Endothelial cell of umbilical vein (primary cell): ENCODE measurements around the gene RELL1.

Source experiments
- MAX ChIP-seq: IDR thresholded peaks from 2 replicates; pipeline ENCODE4 v1.6.1; 2011; ENCODE audit not compliant: insufficient read depth, insufficient read length
- TF ChIP-seq, protein P1 (sequence below), 2 donors: IDR thresholded peaks; 1 replicate in 1 of 2; 2 replicates in 1 of 2; pipeline ENCODE4 v1.5.1; 2011; ENCODE audit warnings: low read length in 2 of 2, mild to moderate bottlenecking in 2 of 2, moderate library complexity in 2 of 2, control low read depth in 1 of 2, inconsistent platforms in 1 of 2, low read depth in 1 of 2; ENCODE audit not compliant: insufficient read depth in 1 of 2; ENCODE audit errors: extremely low read depth in 1 of 2

GRCh38 chr4:37573566-37573965, 112.6 kb downstream of the RELL1 start:
- TF ChIP-seq, protein P1, sequence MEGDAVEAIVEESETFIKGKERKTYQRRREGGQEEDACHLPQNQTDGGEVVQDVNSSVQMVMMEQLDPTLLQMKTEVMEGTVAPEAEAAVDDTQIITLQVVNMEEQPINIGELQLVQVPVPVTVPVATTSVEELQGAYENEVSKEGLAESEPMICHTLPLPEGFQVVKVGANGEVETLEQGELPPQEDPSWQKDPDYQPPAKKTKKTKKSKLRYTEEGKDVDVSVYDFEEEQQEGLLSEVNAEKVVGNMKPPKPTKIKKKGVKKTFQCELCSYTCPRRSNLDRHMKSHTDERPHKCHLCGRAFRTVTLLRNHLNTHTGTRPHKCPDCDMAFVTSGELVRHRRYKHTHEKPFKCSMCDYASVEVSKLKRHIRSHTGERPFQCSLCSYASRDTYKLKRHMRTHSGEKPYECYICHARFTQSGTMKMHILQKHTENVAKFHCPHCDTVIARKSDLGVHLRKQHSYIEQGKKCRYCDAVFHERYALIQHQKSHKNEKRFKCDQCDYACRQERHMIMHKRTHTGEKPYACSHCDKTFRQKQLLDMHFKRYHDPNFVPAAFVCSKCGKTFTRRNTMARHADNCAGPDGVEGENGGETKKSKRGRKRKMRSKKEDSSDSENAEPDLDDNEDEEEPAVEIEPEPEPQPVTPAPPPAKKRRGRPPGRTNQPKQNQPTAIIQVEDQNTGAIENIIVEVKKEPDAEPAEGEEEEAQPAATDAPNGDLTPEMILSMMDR (IDR thresholded peaks at IDR 0.05; ENCODE audit: extremely low read depth in 1 of 2, insufficient read depth in 1 of 2, low read depth in 1 of 2, low read length in 2 of 2), result no peak
- TF ChIP-seq MAX, result no peak
